Gastroesophageal sphincter (tissue), 4 donors: ENCODE measurements around the gene DMPK. TPM values are rescaled to one million over a fixed set of nuclear protein-coding genes. Genes with fewer than 3 reads are reported as not detected.
"Not testable (repeated sequence)": the region's sequence is repeated elsewhere in the genome, so short reads cannot be mapped to it uniquely, and the experiment has no call there.

Experiments
- ATAC-seq: fragments of 150-250 bp; one replicate; pipeline ENCODE4 v1.9.1; 2016; ENCODE audit warnings: mild to moderate bottlenecking, moderate library complexity
- H3K27ac ChIP-seq, 4 donors: fragments of 200-600 bp; sonication (generic) in 3 of 4; 1 replicate in 3 of 4; 2 replicates in 1 of 4; pipeline ENCODE4 v1.5.1; 2016 to 2019
- H3K27me3 ChIP-seq: fragments of 200-600 bp; sonication (generic); one replicate; pipeline ENCODE4 v1.5.1; 2019
- H3K36me3 ChIP-seq, 2 donors: fragments of 200-600 bp; sonication (generic); one replicate each; pipeline ENCODE4 v1.5.1; 2019; ENCODE audit warnings: control low read depth in 1 of 2
- H3K4me1 ChIP-seq, 3 donors: fragments of 200-600 bp; sonication (generic); 1 replicate in 2 of 3; 2 replicates in 1 of 3; pipeline ENCODE4 v1.5.1; 2016 to 2019; ENCODE audit warnings: control low read depth in 2 of 3
- H3K4me3 ChIP-seq, 2 donors: fragments of 200-600 bp; sonication (generic); one replicate each; pipeline ENCODE4 v1.5.1; 2019; ENCODE audit warnings: mild to moderate bottlenecking in 1 of 2, moderate library complexity in 1 of 2
- H3K9me3 ChIP-seq, 3 donors: fragments of 200-600 bp; sonication (generic); one replicate each; pipeline ENCODE4 v1.5.1; 2017 to 2019; ENCODE audit warnings: control low read depth in 2 of 3
- EP300 ChIP-seq: sonication (generic); formaldehyde crosslinking; IDR thresholded peaks from one replicate; pipeline ENCODE4 v1.6.1; 2017; ENCODE audit warnings: antibody characterized with exemption, mild to moderate bottlenecking
- POLR2A ChIP-seq, 2 donors: fragments of 450-650 bp; IDR thresholded peaks; one replicate each; pipeline ENCODE4 v1.6.1; 2017; ENCODE audit warnings: antibody characterized with exemption in 2 of 2, mild to moderate bottlenecking in 2 of 2, moderate library complexity in 1 of 2
- POLR2AphosphoS5 ChIP-seq: sonication (generic); formaldehyde crosslinking; IDR thresholded peaks from one replicate; pipeline ENCODE4 v1.6.1; 2017; ENCODE audit warnings: antibody characterized with exemption
- WGBS, 2 donors: methylation state at CpG; one replicate each; pipeline ENCODE4 v1.1.5; 2018; ENCODE audit warnings: low coverage in 1 of 2; 5-methylcytosine and 5-hydroxymethylcytosine counted together
- total RNA-seq, 4 donors: library from RNA; depleted of rRNA; stranded (reverse); fragments of >200 nt; gene quantifications; one replicate each; pipeline ENCODE4 v1.1.0, GENCODE V29; 2016
- TF ChIP-seq, protein P1 (sequence below), 4 experiments: fragments of 200-600 bp in 2 of 4; fragments of 450-650 bp in 2 of 4; sonication (generic) in 1 of 4; IDR thresholded peaks; one replicate each; pipeline ENCODE4 v1.5.1; 2017 to 2019; ENCODE audit warnings: antibody characterized with exemption in 4 of 4, mild to moderate bottlenecking in 2 of 4, moderate library complexity in 2 of 4

DMPK gene
- total RNA-seq, 4 donors from 2014 or later, result 223 to 464 (median 330) TPM

GRCh38 chr19:45757695-45758094 lies 24.6 kb downstream of the DMPK start:
- TF ChIP-seq EP300 (no peak), POLR2A (IDR thresholded peaks at IDR 0.05) (no peak), POLR2AphosphoS5 (no peak)
- TF ChIP-seq, protein P1, sequence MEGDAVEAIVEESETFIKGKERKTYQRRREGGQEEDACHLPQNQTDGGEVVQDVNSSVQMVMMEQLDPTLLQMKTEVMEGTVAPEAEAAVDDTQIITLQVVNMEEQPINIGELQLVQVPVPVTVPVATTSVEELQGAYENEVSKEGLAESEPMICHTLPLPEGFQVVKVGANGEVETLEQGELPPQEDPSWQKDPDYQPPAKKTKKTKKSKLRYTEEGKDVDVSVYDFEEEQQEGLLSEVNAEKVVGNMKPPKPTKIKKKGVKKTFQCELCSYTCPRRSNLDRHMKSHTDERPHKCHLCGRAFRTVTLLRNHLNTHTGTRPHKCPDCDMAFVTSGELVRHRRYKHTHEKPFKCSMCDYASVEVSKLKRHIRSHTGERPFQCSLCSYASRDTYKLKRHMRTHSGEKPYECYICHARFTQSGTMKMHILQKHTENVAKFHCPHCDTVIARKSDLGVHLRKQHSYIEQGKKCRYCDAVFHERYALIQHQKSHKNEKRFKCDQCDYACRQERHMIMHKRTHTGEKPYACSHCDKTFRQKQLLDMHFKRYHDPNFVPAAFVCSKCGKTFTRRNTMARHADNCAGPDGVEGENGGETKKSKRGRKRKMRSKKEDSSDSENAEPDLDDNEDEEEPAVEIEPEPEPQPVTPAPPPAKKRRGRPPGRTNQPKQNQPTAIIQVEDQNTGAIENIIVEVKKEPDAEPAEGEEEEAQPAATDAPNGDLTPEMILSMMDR (IDR thresholded peaks at IDR 0.05), result no peak
- no peaks in the 10 kb centered on the region for H3K27me3 ChIP-seq
- 77% methylated on average over 9 of the region's 9 CpGs; no CpG with 5 or more reads in 1 of the 2 donors for WGBS, 2 donors

GRCh38 chr19:45754323-45754722 lies 28.0 kb downstream of the DMPK start:
- Histone ChIP-seq H3K9me3 (no peaks in the 10 kb centered on the region), H3K4me3 (no peak overlapping the region), H3K36me3 (no peaks in the 10 kb centered on the region), H3K27ac (no peak overlapping the region), H3K27me3 (no peaks in the 10 kb centered on the region), H3K4me1 (no peaks in the 10 kb centered on the region)
- 100% methylated on average over 2 of the region's 8 CpGs; no CpG with 5 or more reads in 1 of the 2 donors for WGBS, 2 donors
- no peak for ATAC-seq
- TF ChIP-seq, protein P1 (IDR thresholded peaks at IDR 0.05), result no peak
- TF ChIP-seq POLR2A (IDR thresholded peaks at IDR 0.05) (no peak), EP300 (no peak), POLR2AphosphoS5 (no peak)

More at GRCh38 chr19:45757695-45758094, 24.6 kb downstream of the DMPK start:
- no peaks in the 10 kb centered on the region for H3K9me3 ChIP-seq
- peaks cover 0 to 6% (median 0%) of the 10 kb centered on the region in 3 donors for H3K4me1 ChIP-seq
- H3K36me3 ChIP-seq, result no peaks in the 10 kb centered on the region
- H3K4me3 ChIP-seq, result no peak overlapping the region
- ATAC-seq, result no peak
- H3K27ac ChIP-seq, result no peak overlapping the region

GRCh38 chr19:45753548-45753947 lies 28.7 kb downstream of the DMPK start:
- H3K4me1 ChIP-seq, result no peaks in the 10 kb centered on the region

DNA sequence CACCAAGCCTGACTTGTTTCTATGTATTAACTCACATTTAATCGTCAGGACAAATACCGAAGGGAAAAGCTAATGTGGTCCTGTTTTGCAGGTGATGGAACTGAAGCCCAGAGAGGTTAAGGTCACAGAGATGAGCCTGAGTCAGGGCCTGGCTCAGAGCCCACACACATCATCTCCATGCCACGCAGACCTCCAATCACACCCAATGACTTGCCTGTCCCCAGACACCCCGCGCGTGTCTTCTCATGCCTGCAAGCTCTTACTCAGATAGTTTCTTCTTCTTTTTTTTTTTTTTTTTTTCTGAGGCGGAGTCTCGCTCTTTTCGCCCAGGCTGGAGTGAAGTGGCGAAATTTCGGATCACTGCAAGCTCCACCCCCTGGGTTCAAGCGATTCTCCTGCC lies 29.7 kb downstream of the DMPK start:
- TF ChIP-seq, protein P1 (IDR thresholded peaks at IDR 0.05), result no peak
- no peak for TF ChIP-seq POLR2A (IDR thresholded peaks at IDR 0.05)
- no peak for TF ChIP-seq EP300
- TF ChIP-seq POLR2AphosphoS5, result no peak

More at GRCh38 chr19:45753548-45753947, 28.7 kb downstream of the DMPK start:
- no peak overlapping the region for H3K4me3 ChIP-seq
- no peak for ATAC-seq
- TF ChIP-seq EP300 (no peak), POLR2AphosphoS5 (no peak), POLR2A (IDR thresholded peaks at IDR 0.05) (no peak)
- TF ChIP-seq, protein P1 (IDR thresholded peaks at IDR 0.05), result no peak
- no peaks in the 10 kb centered on the region for H3K9me3 ChIP-seq
- H3K27me3 ChIP-seq, result no peaks in the 10 kb centered on the region
- WGBS, 2 donors, result 73% methylated on average over 2 of the region's 6 CpGs; no CpG with 5 or more reads in 1 of the 2 donors
- no peak overlapping the region for H3K27ac ChIP-seq
- no peaks in the 10 kb centered on the region for H3K36me3 ChIP-seq

DNA sequence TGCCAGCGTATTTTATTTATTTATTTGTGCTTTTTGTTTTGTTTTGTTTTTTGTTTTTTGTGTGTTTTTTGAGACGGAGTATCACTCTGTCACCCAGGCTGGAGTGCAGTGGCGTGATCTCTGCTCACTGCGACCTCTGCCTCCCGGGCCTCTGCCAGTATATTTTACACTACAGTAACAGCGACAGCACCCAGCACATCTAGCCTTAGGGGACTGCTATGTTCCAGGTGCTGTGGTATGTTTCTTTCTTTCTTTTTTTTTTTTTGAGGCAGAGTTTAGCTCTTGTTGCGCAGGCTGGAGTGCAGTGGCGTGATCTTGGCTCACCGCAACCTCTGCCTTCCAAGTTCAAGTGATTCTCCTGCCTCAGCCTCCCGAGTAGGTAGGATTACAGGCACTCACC lies 30.8 kb downstream of the DMPK start:
- not testable (repeated sequence) for ATAC-seq, H3K9me3 ChIP-seq, H3K36me3 ChIP-seq, H3K4me1 ChIP-seq, H3K27me3 ChIP-seq, H3K27ac ChIP-seq, H3K4me3 ChIP-seq
- 79 to 85% methylated on average over 3 to 10 of the region's 10 CpGs for WGBS, 2 donors

More for the DNA sequence above, 29.7 kb downstream of the DMPK start:
- Histone ChIP-seq H3K4me1 (no peaks in the 10 kb centered on the region), H3K27ac (no peak overlapping the region), H3K27me3 (no peaks in the 10 kb centered on the region), H3K9me3 (no peaks in the 10 kb centered on the region), H3K4me3 (no peak overlapping the region), H3K36me3 (no peaks in the 10 kb centered on the region)
- ATAC-seq, result no peak
- WGBS, 2 donors, result 83% methylated on average over 5 of the region's 12 CpGs; no CpG with 5 or more reads in 1 of the 2 donors
